NCI-H2029 treated with DMSO at 0.1 percent for 48 hours (cell line): ENCODE measurements around the gene CLK2.
"Not testable (repeated sequence)": the region's sequence is repeated elsewhere in the genome, so short reads cannot be mapped to it uniquely, and the experiment has no call there.

Experiments used
- DNase-seq: peaks from one replicate; lab custom pipeline; 2025; lab: John Stamatoyannopoulos, UW

Gene CLK2

GRCh38 chr1:155296661-155297060 lies 23.4 kb upstream of the CLK2 start:
- DNase-seq = no peak

GRCh38 chr1:155295942-155296267 lies 22.6 kb upstream of the CLK2 start:
- no peak for DNase-seq

GRCh38 chr1:155295183-155295941 lies 22.1 kb upstream of the CLK2 start:
- DNase-seq = no peak

GRCh38 chr1:155294520-155295182 lies 21.3 kb upstream of the CLK2 start:
- DNase-seq = no peak

- DNase-seq = no peak
These were observed 19.9 kb upstream of the CLK2 start for GRCh38 chr1:155293086-155293749.

GRCh38 chr1:155291006-155291405 lies 17.7 kb upstream of the CLK2 start:
- not testable (repeated sequence) for DNase-seq

- no peak for DNase-seq
These were observed 14.8 kb upstream of the CLK2 start for GRCh38 chr1:155287987-155288543.

- no peak for DNase-seq
These were observed 13.2 kb upstream of the CLK2 start for GRCh38 chr1:155286544-155286943.

- DNase-seq = no peak
These were observed 12.3 kb upstream of the CLK2 start for GRCh38 chr1:155285631-155286044.

- no peak for DNase-seq
These were observed 11.8 kb upstream of the CLK2 start for GRCh38 chr1:155285063-155285462.

GRCh38 chr1:155284476-155284875 lies 11.2 kb upstream of the CLK2 start:
- no peak for DNase-seq

GRCh38 chr1:155282488-155283091 lies 9.3 kb upstream of the CLK2 start:
- DNase-seq = no peak

GRCh38 chr1:155279268-155279667 lies 6.0 kb upstream of the CLK2 start:
- no peak for DNase-seq

GRCh38 chr1:155278689-155279160 lies 5.4 kb upstream of the CLK2 start:
- no peak for DNase-seq

GRCh38 chr1:155277902-155278688 lies 4.8 kb upstream of the CLK2 start:
- peak; percentile 9 for DNase-seq

GRCh38 chr1:155277070-155277901 lies 4.0 kb upstream of the CLK2 start, which contains the start of gene HCN3:
TSS of gene HCN3 (plus strand) at chr1:155277463. CDS start at chr1:155277591, 128 bp downstream.
- DNase-seq = peak; percentile 91

GRCh38 chr1:155272466-155273342 lies 600 bp downstream of the CLK2 start:
- no peak for DNase-seq

- no peak for DNase-seq
These were observed 3.9 kb downstream of the CLK2 start for GRCh38 chr1:155269381-155269780.

- DNase-seq = no peak
These were observed 4.7 kb downstream of the CLK2 start for GRCh38 chr1:155268630-155269029.
